GM18505 (cell line): ENCODE data around the gene SLC22A23.

ENCODE experiments used
- ATAC-seq: cut with Tn5 transposase; IDR thresholded peaks from one replicate; pipeline ENCODE4 v1.9.1; 2021; ENCODE audit not compliant: unreplicated experiment
- POLR2A ChIP-seq: IDR thresholded peaks from 4 replicates; pipeline ENCODE4 v1.6.1; 2011; ENCODE audit warnings: borderline replicate concordance; ENCODE audit not compliant: insufficient read depth, insufficient read length; ENCODE audit errors: extremely low read depth

The SLC22A23 gene

GRCh38 chr6:3356824-3357420, 99.9 kb downstream of the SLC22A23 start:
- no peak for TF ChIP-seq POLR2A
- no peak for ATAC-seq

GRCh38 chr6:3356056-3356823, 100.6 kb downstream of the SLC22A23 start:
- peak; percentile 88 for ATAC-seq

GRCh38 chr6:3355358-3356055, 101.3 kb downstream of the SLC22A23 start:
- no peak for TF ChIP-seq POLR2A
- ATAC-seq = no peak

More at GRCh38 chr6:3356056-3356823, 100.6 kb downstream of the SLC22A23 start:
- no peak for TF ChIP-seq POLR2A

DNA sequence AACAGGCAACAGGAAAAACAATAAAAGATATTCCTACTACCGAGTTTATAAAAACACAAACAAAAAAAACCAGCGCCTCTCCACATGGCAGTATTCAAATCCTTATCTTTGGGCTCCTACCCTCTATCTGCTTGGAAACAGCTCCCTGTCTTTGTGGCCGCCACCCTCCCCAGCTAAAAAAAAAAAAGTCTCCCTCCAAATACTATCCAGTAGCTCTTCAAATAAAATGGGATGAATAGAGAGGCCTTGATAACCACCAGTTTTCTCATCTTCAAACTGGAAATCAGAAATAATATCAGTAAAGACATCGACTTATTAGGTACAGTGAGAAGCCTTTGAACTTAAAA, 101.9 kb downstream of the SLC22A23 start:
- no peak for ATAC-seq
- no peak for TF ChIP-seq POLR2A

DNA sequence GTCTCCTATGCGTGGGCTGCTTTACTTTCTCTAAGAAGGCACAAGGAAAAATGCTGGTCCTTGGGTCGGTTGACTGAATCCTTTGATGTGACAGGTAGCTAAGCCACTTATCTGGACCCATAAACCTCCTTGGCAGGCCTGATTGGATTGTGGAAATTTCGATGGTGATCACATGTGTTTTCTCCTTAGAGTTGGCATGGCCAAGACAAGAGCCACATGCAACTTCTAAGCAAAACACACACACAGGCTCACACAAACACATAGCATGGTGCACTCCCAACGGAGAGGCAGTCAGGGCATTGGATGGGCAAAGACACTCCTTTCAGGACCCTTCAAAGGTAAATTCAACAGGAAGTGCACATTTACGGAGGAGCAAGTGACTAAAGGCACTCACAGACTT, 102.9 kb downstream of the SLC22A23 start:
- ATAC-seq = no peak
- no peak for TF ChIP-seq POLR2A

- no peak for ATAC-seq
- no peak for TF ChIP-seq POLR2A
Observed at GRCh38 chr6:3353213-3353903, 103.5 kb downstream of the SLC22A23 start.

- no peak for TF ChIP-seq POLR2A
Observed at GRCh38 chr6:3352678-3353077, 104.2 kb downstream of the SLC22A23 start.

GRCh38 chr6:3351829-3352524, 104.9 kb downstream of the SLC22A23 start:
- no peak for TF ChIP-seq POLR2A
- ATAC-seq = no peak

More at GRCh38 chr6:3352678-3353077, 104.2 kb downstream of the SLC22A23 start:
- no peak for ATAC-seq

- no peak for ATAC-seq
- no peak for TF ChIP-seq POLR2A
Observed at GRCh38 chr6:3351105-3351676, 105.7 kb downstream of the SLC22A23 start.

- no peak for ATAC-seq
- TF ChIP-seq POLR2A = no peak
Observed at GRCh38 chr6:3350252-3350796, 106.5 kb downstream of the SLC22A23 start.

DNA sequence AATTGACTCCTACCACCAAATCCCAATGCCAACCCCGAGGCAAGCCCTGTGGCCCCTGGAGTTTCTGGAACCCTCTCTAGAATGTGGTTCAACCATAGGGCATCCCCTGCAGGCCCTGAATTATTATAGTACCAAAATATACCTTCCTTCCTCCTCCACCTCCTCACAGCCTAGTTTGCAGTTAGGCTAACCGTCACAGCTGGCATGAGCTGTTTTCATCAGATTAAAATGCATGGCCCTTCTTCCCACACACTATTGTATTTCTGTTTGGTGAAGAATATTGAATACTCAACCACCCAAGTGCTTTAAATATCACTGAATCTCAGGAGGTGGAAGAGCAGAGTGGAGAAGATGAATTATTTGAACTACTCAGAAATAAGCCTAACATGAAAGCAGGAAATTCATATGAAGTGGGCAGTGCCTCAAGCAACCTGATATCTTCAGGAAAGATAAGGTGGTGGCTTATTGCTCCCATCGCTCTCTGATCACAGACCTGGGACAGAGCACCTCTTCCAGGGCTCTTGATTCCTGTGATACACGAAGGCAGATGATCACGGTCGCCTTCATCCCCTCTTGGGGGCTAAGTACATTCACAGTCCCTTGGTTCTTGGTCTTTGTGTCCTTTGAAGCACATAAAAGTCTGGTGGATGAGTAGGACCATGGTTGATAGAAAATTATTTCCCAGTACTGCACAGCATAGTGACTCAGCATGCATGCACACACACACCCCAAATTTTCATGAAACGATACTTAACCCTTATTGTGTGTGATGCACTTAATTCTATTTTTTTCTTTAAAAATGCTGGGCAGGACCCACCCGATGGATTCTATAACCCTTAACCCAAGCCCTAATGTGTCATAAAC, 107.2 kb downstream of the SLC22A23 start:
- no peak for TF ChIP-seq POLR2A
- no peak for ATAC-seq
